ENCODE results near the gene THRB. TPM values are rescaled to one million over a fixed set of nuclear protein-coding genes. Genes with fewer than 3 reads are reported as not detected.

THRB gene
- total and polyA plus RNA-seq, 2 experiments from 2014 or later, result 26.8 to 60.0 TPM

GRCh38 chr3:24199300-24199699, 295.4 kb downstream of the THRB start:
- Histone ChIP-seq H4K20me1 (ENCODE audit: insufficient read depth, poor library complexity, severe bottlenecking) (no peaks in the 10 kb centered on the region), H3K4me2 (no peak overlapping the region), H2AFZ (no peak overlapping the region), H3K4me1 (ENCODE audit: insufficient read depth) (no peaks in the 10 kb centered on the region), H3K4me3 (no peak overlapping the region), H3K9me3 (ENCODE audit: low read depth) (no peaks in the 10 kb centered on the region), H3K36me3 (replicated peaks; ENCODE audit: insufficient read depth, low read depth) (no peaks in the 10 kb centered on the region), H3K27me3 (no peaks in the 10 kb centered on the region), H3K9me2 (replicated peaks; ENCODE audit: insufficient read depth) (no peaks in the 10 kb centered on the region), H3K27ac (no peak overlapping the region), H3K79me2 (no peaks in the 10 kb centered on the region)
- DNase-seq (ENCODE audit: low spot score), result no peak
- TF ChIP-seq EZH2phosphoT487 (IDR thresholded peaks at IDR 0.05; ENCODE audit: low read depth, severe bottlenecking, unreplicated experiment), result no peak
- no peak for TF ChIP-seq EZH2 (IDR thresholded peaks at IDR 0.05; ENCODE audit: borderline replicate concordance)
- no peak for TF ChIP-seq CTCF (IDR thresholded peaks at IDR 0.05; ENCODE audit: poor library complexity)
- WGBS (ENCODE audit: low lambda C conversion rate, missing lambda C conversion rate), result 49% methylated on average over 2 of the region's 2 CpGs

- H3K27me3 ChIP-seq, result no peaks in the 10 kb centered on the region
- no peak overlapping the region for H3K4me3 ChIP-seq
- no peak for TF ChIP-seq CTCF (IDR thresholded peaks at IDR 0.05; ENCODE audit: poor library complexity)
- TF ChIP-seq EZH2 (IDR thresholded peaks at IDR 0.05; ENCODE audit: borderline replicate concordance), result no peak
- TF ChIP-seq EZH2phosphoT487 (IDR thresholded peaks at IDR 0.05; ENCODE audit: low read depth, severe bottlenecking, unreplicated experiment), result no peak
Observed at GRCh38 chr3:24198728-24199127, 295.9 kb downstream of the THRB start.

GRCh38 chr3:24197809-24198208, 296.8 kb downstream of the THRB start:
- Histone ChIP-seq H3K27me3 (no peaks in the 10 kb centered on the region), H3K4me2 (no peak overlapping the region), H3K4me3 (no peak overlapping the region), H4K20me1 (ENCODE audit: insufficient read depth, poor library complexity, severe bottlenecking) (no peaks in the 10 kb centered on the region), H3K79me2 (no peaks in the 10 kb centered on the region), H3K36me3 (replicated peaks; ENCODE audit: insufficient read depth, low read depth) (no peaks in the 10 kb centered on the region), H3K9me3 (ENCODE audit: low read depth) (no peaks in the 10 kb centered on the region), H2AFZ (no peak overlapping the region), H3K27ac (no peak overlapping the region), H3K9me2 (replicated peaks; ENCODE audit: insufficient read depth) (no peaks in the 10 kb centered on the region), H3K4me1 (ENCODE audit: insufficient read depth) (no peaks in the 10 kb centered on the region)
- TF ChIP-seq EZH2phosphoT487 (IDR thresholded peaks at IDR 0.05; ENCODE audit: low read depth, severe bottlenecking, unreplicated experiment) (no peak), EZH2 (IDR thresholded peaks at IDR 0.05; ENCODE audit: borderline replicate concordance) (no peak), CTCF (IDR thresholded peaks at IDR 0.05; ENCODE audit: poor library complexity) (no peak)
- 68% methylated on average over 5 of the region's 5 CpGs for WGBS (ENCODE audit: low lambda C conversion rate, missing lambda C conversion rate)
- DNase-seq (ENCODE audit: low spot score), result no peak

More at GRCh38 chr3:24198728-24199127, 295.9 kb downstream of the THRB start:
- H3K9me3 ChIP-seq (ENCODE audit: low read depth), result no peaks in the 10 kb centered on the region
- no peaks in the 10 kb centered on the region for H3K36me3 ChIP-seq (replicated peaks; ENCODE audit: insufficient read depth, low read depth)
- no peaks in the 10 kb centered on the region for H4K20me1 ChIP-seq (ENCODE audit: insufficient read depth, poor library complexity, severe bottlenecking)
- no peak overlapping the region for H3K4me2 ChIP-seq
- H3K4me1 ChIP-seq (ENCODE audit: insufficient read depth), result no peaks in the 10 kb centered on the region
- H3K9me2 ChIP-seq (replicated peaks; ENCODE audit: insufficient read depth), result no peaks in the 10 kb centered on the region
- no peak for DNase-seq (ENCODE audit: low spot score)
- no peaks in the 10 kb centered on the region for H3K79me2 ChIP-seq
- H2AFZ ChIP-seq, result no peak overlapping the region
- H3K27ac ChIP-seq, result no peak overlapping the region
- 83% methylated on average over 1 of the region's 1 CpG for WGBS (ENCODE audit: low lambda C conversion rate, missing lambda C conversion rate)

GRCh38 chr3:24196526-24196925, 298.1 kb downstream of the THRB start:
- H3K27me3 ChIP-seq, result no peaks in the 10 kb centered on the region

More at GRCh38 chr3:24196526-24196925, 298.1 kb downstream of the THRB start:
- Histone ChIP-seq H3K27ac (no peak overlapping the region), H3K9me3 (ENCODE audit: low read depth) (no peaks in the 10 kb centered on the region), H3K36me3 (replicated peaks; ENCODE audit: insufficient read depth, low read depth) (no peaks in the 10 kb centered on the region), H3K9me2 (replicated peaks; ENCODE audit: insufficient read depth) (no peaks in the 10 kb centered on the region), H3K4me3 (no peak overlapping the region), H3K4me1 (ENCODE audit: insufficient read depth) (peaks cover 11% of the 10 kb centered on the region), H3K4me2 (no peak overlapping the region), H3K79me2 (no peaks in the 10 kb centered on the region), H2AFZ (no peak overlapping the region), H4K20me1 (ENCODE audit: insufficient read depth, poor library complexity, severe bottlenecking) (no peaks in the 10 kb centered on the region)
- DNase-seq (ENCODE audit: low spot score), result no peak
- TF ChIP-seq EZH2 (IDR thresholded peaks at IDR 0.05; ENCODE audit: borderline replicate concordance) (no peak), CTCF (IDR thresholded peaks at IDR 0.05; ENCODE audit: poor library complexity) (no peak), EZH2phosphoT487 (IDR thresholded peaks at IDR 0.05; ENCODE audit: low read depth, severe bottlenecking, unreplicated experiment) (no peak)
